ENCODE results near the gene SPAG4. TPM values are rescaled to one million over a fixed set of nuclear protein-coding genes. Genes with fewer than 3 reads are reported as not detected.

The SPAG4 gene
- total RNA-seq, 6 donors from 2014 or later, result 2.7 to 48.2 (median 4.8) TPM

DNA sequence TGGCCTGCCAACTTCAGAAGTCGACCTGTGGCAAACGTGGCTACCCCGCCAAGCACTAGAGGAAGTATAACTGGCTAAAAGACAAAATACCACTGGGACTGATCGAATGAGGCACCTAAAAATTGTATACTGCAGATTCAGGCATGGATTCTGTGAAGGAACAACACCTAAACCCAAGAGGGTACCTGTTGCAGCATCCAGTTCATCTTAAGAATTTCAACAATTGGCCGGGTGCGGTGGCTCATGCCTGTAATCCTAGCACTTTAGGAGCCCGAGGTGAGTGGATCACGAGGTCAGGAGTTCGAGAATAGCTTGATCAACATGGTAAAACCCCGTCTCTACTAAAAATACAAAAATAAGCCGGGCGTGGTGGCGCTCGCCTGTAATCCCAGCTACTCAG, 27.2 kb upstream of the SPAG4 start:
- H3K9me3 ChIP-seq, result no peaks in the 10 kb centered on the region
- ATAC-seq (ENCODE audit: low FRiP score in 2 of 2) (no peak), DNase-seq (no peak)
- 86 to 87% methylated on average over 14 of the region's 14 CpGs for WGBS, 2 donors
- no peak overlapping the region for H3K4me3 ChIP-seq
- no peaks in the 10 kb centered on the region for H3K36me3 ChIP-seq
- no peak for TF ChIP-seq POLR2A (IDR thresholded peaks at IDR 0.05)
- no peak for TF ChIP-seq EP300 (IDR thresholded peaks at IDR 0.05)
- no peak for TF ChIP-seq POLR2AphosphoS5 (IDR thresholded peaks at IDR 0.05)
- TF ChIP-seq, protein P1, sequence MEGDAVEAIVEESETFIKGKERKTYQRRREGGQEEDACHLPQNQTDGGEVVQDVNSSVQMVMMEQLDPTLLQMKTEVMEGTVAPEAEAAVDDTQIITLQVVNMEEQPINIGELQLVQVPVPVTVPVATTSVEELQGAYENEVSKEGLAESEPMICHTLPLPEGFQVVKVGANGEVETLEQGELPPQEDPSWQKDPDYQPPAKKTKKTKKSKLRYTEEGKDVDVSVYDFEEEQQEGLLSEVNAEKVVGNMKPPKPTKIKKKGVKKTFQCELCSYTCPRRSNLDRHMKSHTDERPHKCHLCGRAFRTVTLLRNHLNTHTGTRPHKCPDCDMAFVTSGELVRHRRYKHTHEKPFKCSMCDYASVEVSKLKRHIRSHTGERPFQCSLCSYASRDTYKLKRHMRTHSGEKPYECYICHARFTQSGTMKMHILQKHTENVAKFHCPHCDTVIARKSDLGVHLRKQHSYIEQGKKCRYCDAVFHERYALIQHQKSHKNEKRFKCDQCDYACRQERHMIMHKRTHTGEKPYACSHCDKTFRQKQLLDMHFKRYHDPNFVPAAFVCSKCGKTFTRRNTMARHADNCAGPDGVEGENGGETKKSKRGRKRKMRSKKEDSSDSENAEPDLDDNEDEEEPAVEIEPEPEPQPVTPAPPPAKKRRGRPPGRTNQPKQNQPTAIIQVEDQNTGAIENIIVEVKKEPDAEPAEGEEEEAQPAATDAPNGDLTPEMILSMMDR (IDR thresholded peaks at IDR 0.05), result no peak
- no peaks in the 10 kb centered on the region for H3K4me1 ChIP-seq
- H3K27me3 ChIP-seq, result no peaks in the 10 kb centered on the region
- H3K27ac ChIP-seq, result no peak overlapping the region

- no peaks in the 10 kb centered on the region for H3K9me3 ChIP-seq
- no peak overlapping the region for H3K27ac ChIP-seq
- TF ChIP-seq POLR2A (IDR thresholded peaks at IDR 0.05) (no peak), EP300 (IDR thresholded peaks at IDR 0.05) (no peak), POLR2AphosphoS5 (IDR thresholded peaks at IDR 0.05) (no peak)
- TF ChIP-seq, protein P1 (IDR thresholded peaks at IDR 0.05), result no peak
- no peaks in the 10 kb centered on the region for H3K4me1 ChIP-seq
- DNase-seq, result no peak
- no peaks in the 10 kb centered on the region for H3K27me3 ChIP-seq
- 50 to 65% methylated on average over 2 of the region's 2 CpGs for WGBS, 2 donors
- H3K4me3 ChIP-seq, result no peak overlapping the region
- no peak for ATAC-seq (ENCODE audit: low FRiP score in 2 of 2)
- no peaks in the 10 kb centered on the region for H3K36me3 ChIP-seq
Measured at GRCh38 chr20:35592339-35592974, 23.2 kb upstream of the SPAG4 start.

- ATAC-seq (ENCODE audit: low FRiP score in 2 of 2) (no peak), DNase-seq (peak in 1 of 2 donors; percentile 42)
Measured at GRCh38 chr20:35595456-35595855, 20.2 kb upstream of the SPAG4 start.

DNA sequence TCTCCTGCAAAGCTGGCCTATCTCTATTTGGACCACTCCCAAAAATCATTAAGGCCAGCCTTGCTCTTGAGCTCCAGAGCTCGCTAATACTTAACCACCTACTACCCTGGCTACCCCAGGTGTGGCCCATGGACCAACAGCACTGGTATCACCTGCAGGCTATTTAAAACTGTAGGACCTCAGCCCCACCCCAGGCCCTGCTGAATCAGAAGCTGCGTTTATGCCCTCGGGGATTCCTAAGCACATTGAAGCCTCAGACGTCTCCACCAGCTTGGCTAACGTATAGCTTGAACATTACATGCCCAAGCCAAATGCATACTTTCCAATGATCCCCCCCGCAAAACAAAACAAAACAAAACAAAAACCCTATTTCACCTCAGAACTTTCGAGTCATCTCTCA, 19.7 kb upstream of the SPAG4 start:
- 82 to 87% methylated on average over 7 of the region's 7 CpGs for WGBS, 2 donors
- DNase-seq, result no peak
- Histone ChIP-seq H3K4me1 (peaks cover 6 to 7% (median 6%) of the 10 kb centered on the region in 4 donors), H3K27ac (no peak overlapping the region), H3K27me3 (peaks cover 0 to 5% (median 0%) of the 10 kb centered on the region in 4 donors), H3K4me3 (no peak overlapping the region), H3K36me3 (no peaks in the 10 kb centered on the region), H3K9me3 (no peaks in the 10 kb centered on the region)
- TF ChIP-seq EP300 (IDR thresholded peaks at IDR 0.05) (no peak), POLR2A (IDR thresholded peaks at IDR 0.05) (no peak), POLR2AphosphoS5 (IDR thresholded peaks at IDR 0.05) (no peak)
- TF ChIP-seq, protein P1 (IDR thresholded peaks at IDR 0.05), result no peak
- no peak for ATAC-seq (ENCODE audit: low FRiP score in 2 of 2)

More at GRCh38 chr20:35595456-35595855, 20.2 kb upstream of the SPAG4 start:
- Histone ChIP-seq H3K4me3 (no peak overlapping the region), H3K9me3 (no peaks in the 10 kb centered on the region), H3K27me3 (peaks cover 0 to under 1% (median 0%) of the 10 kb centered on the region in 4 donors), H3K27ac (no peak overlapping the region), H3K4me1 (peaks cover 1 to 2% (median 1%) of the 10 kb centered on the region in 4 donors), H3K36me3 (no peaks in the 10 kb centered on the region)
- TF ChIP-seq POLR2A (IDR thresholded peaks at IDR 0.05) (no peak), POLR2AphosphoS5 (IDR thresholded peaks at IDR 0.05) (no peak), EP300 (IDR thresholded peaks at IDR 0.05) (no peak)
- TF ChIP-seq, protein P1 (IDR thresholded peaks at IDR 0.05), result no peak
- WGBS, 2 donors, result 90 to 91% methylated on average over 9 to 17 of the region's 17 CpGs

DNA sequence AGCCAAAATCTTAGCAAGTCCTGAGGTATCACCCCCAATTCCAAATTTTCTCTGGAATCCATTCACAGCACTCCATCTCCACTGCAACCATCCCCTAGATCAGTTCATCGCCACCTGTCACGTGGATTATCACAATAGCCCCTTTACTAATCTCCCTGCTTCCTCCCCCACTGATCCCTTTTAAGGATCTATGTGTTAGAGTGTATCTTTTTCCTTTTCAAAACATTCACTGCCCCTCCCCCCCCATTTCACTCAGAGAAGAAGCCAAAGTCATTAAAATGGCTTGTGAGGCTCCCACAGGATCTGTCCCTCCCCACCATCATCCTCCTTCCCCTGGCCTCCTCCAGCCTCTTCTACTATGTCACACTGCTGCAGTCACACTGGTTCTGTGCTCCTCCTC, 18.4 kb upstream of the SPAG4 start:
- H3K9me3 ChIP-seq, result no peaks in the 10 kb centered on the region
- 85 to 93% methylated on average over 2 of the region's 2 CpGs for WGBS, 2 donors
- no peak overlapping the region for H3K27ac ChIP-seq
- TF ChIP-seq POLR2AphosphoS5 (IDR thresholded peaks at IDR 0.05), result no peak
- no peak for TF ChIP-seq EP300 (IDR thresholded peaks at IDR 0.05)
- no peak overlapping the region for H3K4me3 ChIP-seq
- H3K36me3 ChIP-seq, result no peaks in the 10 kb centered on the region
- no peak for ATAC-seq (ENCODE audit: low FRiP score in 2 of 2)
- H3K27me3 ChIP-seq, result peaks cover 0 to 10% (median 3%) of the 10 kb centered on the region in 4 donors
- no peak for DNase-seq
- H3K4me1 ChIP-seq, result peaks cover 12 to 19% (median 19%) of the 10 kb centered on the region in 4 donors
